C4-2B (cell line): ENCODE data around the gene AGPAT4.

Experiments used
- H3K27ac ChIP-seq: fragments of 450-650 bp; 2 replicates; pipeline ENCODE4 v1.5.1; 2017
- CTCF ChIP-seq: fragments of 450-650 bp; conservative IDR thresholded peaks from 2 replicates; pipeline ENCODE4 v1.5.1; 2017; ENCODE audit warnings: mild to moderate bottlenecking
- ZFX ChIP-seq: fragments of 450-650 bp; IDR thresholded peaks from 2 replicates; pipeline ENCODE4 v1.6.1; 2017

Gene AGPAT4

DNA sequence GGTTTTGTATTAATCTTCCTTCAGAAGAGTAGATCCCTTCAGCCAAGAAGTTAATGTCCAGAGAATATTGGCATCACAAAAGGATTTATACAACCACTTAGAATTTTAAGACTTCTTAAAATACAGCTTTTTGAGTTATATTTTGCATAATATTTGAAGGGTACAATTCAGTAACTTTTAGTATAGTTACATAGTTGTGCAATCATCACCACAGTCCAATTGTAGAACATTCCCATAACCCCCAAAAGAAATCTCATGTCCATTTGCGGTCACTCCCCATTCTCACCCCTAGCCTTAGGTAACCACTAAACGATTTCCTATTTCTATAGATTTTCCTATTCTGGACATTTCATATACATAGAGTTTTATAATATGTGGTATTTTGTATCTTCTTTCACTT is 155.9 kb downstream of the AGPAT4 start:
- H3K27ac ChIP-seq: no peak overlapping the region
- TF ChIP-seq ZFX (no peak), CTCF (no peak)

- no peak overlapping the region for H3K27ac ChIP-seq
- TF ChIP-seq ZFX (no peak), CTCF (no peak)
Measured at GRCh38 chr6:161117308-161117707, 156.6 kb downstream of the AGPAT4 start.

DNA sequence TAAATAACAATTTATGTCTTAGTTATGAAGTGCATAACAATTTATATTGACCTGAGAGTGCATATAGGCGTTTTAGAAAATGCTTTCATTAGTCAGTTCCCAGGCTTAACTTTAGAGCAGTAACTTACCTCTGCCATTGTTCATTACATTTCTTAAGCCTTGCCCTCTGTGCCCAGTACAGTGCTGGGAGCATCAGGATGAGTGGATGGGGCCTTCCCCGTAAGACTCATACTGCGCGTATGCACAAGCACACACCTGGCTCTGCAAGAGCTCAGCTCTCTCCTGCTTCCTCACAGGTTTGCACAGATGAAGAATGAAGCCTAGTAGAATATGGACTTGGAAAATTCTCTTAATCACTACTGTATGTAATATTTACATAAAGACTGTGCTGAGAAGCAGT is 157.3 kb downstream of the AGPAT4 start:
- TF ChIP-seq CTCF (no peak), ZFX (no peak)

GRCh38 chr6:161115468-161115867 is 158.4 kb downstream of the AGPAT4 start:
- TF ChIP-seq CTCF (no peak), ZFX (no peak)
- H3K27ac ChIP-seq: no peak overlapping the region

More for the DNA sequence above, 157.3 kb downstream of the AGPAT4 start:
- no peak overlapping the region for H3K27ac ChIP-seq

- no peak for TF ChIP-seq ZFX
- no peak for TF ChIP-seq CTCF
- H3K27ac ChIP-seq: no peak overlapping the region
Measured at GRCh38 chr6:161111261-161111660, 162.6 kb downstream of the AGPAT4 start.

DNA sequence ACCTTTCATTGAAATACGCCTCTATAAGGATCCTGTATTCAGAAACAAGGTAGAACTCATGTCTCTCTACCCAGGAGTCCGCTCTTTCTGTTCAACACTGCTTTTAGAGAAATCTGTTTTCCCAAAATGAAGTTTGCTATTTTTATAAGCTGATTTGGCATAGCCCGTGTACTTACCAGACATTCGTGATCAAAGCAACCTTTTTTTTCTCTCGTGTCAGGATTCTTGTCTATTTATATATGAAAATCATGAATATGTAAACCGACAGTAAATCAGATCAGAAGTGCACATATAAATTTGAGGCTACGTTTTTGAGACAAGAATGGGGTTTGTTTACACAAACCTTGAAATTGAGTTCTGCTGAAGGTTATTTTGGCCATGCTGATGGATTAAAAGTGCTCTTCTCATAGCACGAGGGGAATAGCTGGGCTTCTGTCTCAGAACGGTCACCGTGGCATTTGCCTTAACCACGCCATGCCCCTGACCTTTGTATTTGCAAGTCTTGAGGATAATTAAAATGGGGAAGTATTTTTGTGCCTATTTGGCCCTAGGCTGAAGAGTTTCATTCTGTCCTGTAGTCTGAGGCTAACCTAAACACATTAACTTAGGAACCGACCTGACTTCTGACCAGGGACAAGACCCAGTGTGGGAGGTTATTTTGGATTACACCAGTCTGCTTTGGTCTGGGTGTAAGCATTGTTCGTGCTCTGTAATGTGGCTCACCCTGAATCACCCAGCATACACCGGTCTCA is 163.7 kb downstream of the AGPAT4 start:
- no peak overlapping the region for H3K27ac ChIP-seq
- TF ChIP-seq ZFX: no peak

- TF ChIP-seq ZFX (no peak), CTCF (no peak)
- H3K27ac ChIP-seq: no peak overlapping the region
Measured at GRCh38 chr6:161109366-161109765, 164.5 kb downstream of the AGPAT4 start.

DNA sequence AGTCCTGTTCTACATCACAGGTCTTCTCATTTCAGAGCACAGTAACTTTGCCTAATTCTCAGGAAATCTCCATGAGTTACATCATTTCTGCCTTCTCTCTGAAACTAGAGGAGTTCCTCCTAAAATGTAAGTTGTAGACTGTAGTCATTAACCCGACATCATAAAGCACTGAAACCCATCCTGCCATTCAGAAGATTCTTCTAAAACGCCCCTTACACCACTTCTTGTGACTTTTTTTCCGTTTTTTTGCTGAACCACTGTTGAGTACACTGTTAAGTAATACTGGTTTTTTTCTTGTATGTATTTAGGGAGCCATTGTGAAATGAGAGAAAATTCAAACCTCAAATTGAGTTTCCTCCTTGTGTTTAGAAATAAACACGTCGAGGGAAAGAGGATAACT is 164.9 kb downstream of the AGPAT4 start:
- no peak overlapping the region for H3K27ac ChIP-seq
- TF ChIP-seq ZFX: no peak
- TF ChIP-seq CTCF: no peak
